A673 (cell line): ENCODE measurements around the gene DYRK1A.

Source experiments
- CTCF ChIP-seq: fragments of 300-800, 200-600 bp; sonication (generic); conservative IDR thresholded peaks from 2 replicates; pipeline ENCODE4 v1.5.1; 2017; ENCODE audit warnings: low read depth, mild to moderate bottlenecking, antibody characterized with exemption, low read length, moderate library complexity, mixed read lengths
- EZH2 ChIP-seq: fragments of 200-600 bp; sonication (generic); IDR thresholded peaks from 2 replicates; pipeline ENCODE4 v1.6.1; 2017; ENCODE audit warnings: borderline replicate concordance, low read depth, mild to moderate bottlenecking, mixed read lengths, antibody characterized with exemption, low read length; ENCODE audit not compliant: poor library complexity, severe bottlenecking

- no peak for TF ChIP-seq CTCF
- no peak for TF ChIP-seq EZH2
Measured at GRCh38 chr21:37551993-37552355, 185.4 kb downstream of the DYRK1A start.
